Lung (tissue), 12 donors: Measurements from ENCODE around the gene SECTM1. TPM values are rescaled to one million over a fixed set of nuclear protein-coding genes. Genes with fewer than 3 reads are reported as not detected.
"Not testable (repeated sequence)": the region's sequence is repeated elsewhere in the genome, so short reads cannot be mapped to it uniquely, and the experiment has no call there.

ENCODE experiments used
- ATAC-seq: fragments of 200-7000 bp; cut with Tn5 transposase; one replicate; pipeline ENCODE4 v1.9.1; 2020; ENCODE audit warnings: moderate number of reproducible peaks; ENCODE audit not compliant: insufficient read depth, low FRiP score
- DNase-seq, 3 donors: peaks; one replicate each; pipeline ENCODE4 v3.0.0-alpha.2; 2013 to 2017
- H3K27ac ChIP-seq, 2 donors: one replicate each; pipeline ENCODE4 v1.5.1; 2013; ENCODE audit warnings: mild to moderate bottlenecking in 2 of 2, moderate library complexity in 2 of 2, control low read depth in 1 of 2, inconsistent platforms in 1 of 2, low read depth in 1 of 2, low read length in 1 of 2
- H3K27me3 ChIP-seq, 3 donors: one replicate each; pipeline ENCODE4 v1.5.1; 2013; ENCODE audit warnings: low read length in 2 of 3; ENCODE audit not compliant: control insufficient read depth in 3 of 3, insufficient read depth in 3 of 3
- H3K36me3 ChIP-seq, 4 donors: one replicate each; pipeline ENCODE4 v1.5.1; 2013; ENCODE audit warnings: low read length in 4 of 4, mild to moderate bottlenecking in 1 of 4, moderate library complexity in 1 of 4; ENCODE audit not compliant: control insufficient read depth in 4 of 4, insufficient read depth in 4 of 4
- H3K4me1 ChIP-seq, 5 donors: one replicate each; pipeline ENCODE4 v1.5.1; 2013; ENCODE audit warnings: low read length in 5 of 5, mild to moderate bottlenecking in 2 of 5, moderate library complexity in 1 of 5; ENCODE audit not compliant: control insufficient read depth in 5 of 5, insufficient read depth in 5 of 5
- H3K4me3 ChIP-seq: one replicate; pipeline ENCODE4 v1.5.1; 2013; ENCODE audit warnings: mild to moderate bottlenecking, control low read depth, moderate library complexity
- H3K9ac ChIP-seq, 2 donors: one replicate each; pipeline ENCODE4 v1.5.1; 2013; ENCODE audit warnings: low read length in 2 of 2, control low read depth in 1 of 2; ENCODE audit not compliant: insufficient read depth in 1 of 2
- H3K9me3 ChIP-seq, 4 donors: one replicate each; pipeline ENCODE4 v1.5.1; 2013; ENCODE audit warnings: low read length in 3 of 4, mild to moderate bottlenecking in 1 of 4, moderate library complexity in 1 of 4; ENCODE audit not compliant: control insufficient read depth in 4 of 4, insufficient read depth in 3 of 4
- WGBS, 2 donors: extraction: QIAGEN DNeasy Blood & Tissue Kit; methylation state at CpG; one replicate each; pipeline ENCODE4 v1.1.7; 2013; 5-methylcytosine and 5-hydroxymethylcytosine counted together
- polyA plus RNA-seq, 2 donors: library from polyadenylated mRNA; stranded (reverse); fragments of 200-250 nt; gene quantifications; one replicate each; pipeline ENCODE4 v1.2.1, GENCODE V29; 2013
- total RNA-seq, 2 donors: library from RNA; depleted of rRNA in 1 of 2; stranded (reverse); fragments of >200 nt in 1 of 2; gene quantifications; one replicate each; pipeline ENCODE4 v1.2.1, GENCODE V29; 2014 to 2021
- TF ChIP-seq, protein P1 (sequence below): IDR thresholded peaks from 2 replicates; pipeline ENCODE4 v1.5.1; 2012; ENCODE audit warnings: mild to moderate bottlenecking; ENCODE audit errors: control extremely low read depth, extremely low read depth
- donor health status: control.
- donor health status: control.
- donor health status: Bipolar disorder and iron deficiency.
- donor health status: healthy.
- donor health status: DM: yes; HTN: yes; CAD: no.

SECTM1 gene
- total and polyA plus RNA-seq, 4 donors = 12.5 to 68.6 (median 26.4) TPM

DNA sequence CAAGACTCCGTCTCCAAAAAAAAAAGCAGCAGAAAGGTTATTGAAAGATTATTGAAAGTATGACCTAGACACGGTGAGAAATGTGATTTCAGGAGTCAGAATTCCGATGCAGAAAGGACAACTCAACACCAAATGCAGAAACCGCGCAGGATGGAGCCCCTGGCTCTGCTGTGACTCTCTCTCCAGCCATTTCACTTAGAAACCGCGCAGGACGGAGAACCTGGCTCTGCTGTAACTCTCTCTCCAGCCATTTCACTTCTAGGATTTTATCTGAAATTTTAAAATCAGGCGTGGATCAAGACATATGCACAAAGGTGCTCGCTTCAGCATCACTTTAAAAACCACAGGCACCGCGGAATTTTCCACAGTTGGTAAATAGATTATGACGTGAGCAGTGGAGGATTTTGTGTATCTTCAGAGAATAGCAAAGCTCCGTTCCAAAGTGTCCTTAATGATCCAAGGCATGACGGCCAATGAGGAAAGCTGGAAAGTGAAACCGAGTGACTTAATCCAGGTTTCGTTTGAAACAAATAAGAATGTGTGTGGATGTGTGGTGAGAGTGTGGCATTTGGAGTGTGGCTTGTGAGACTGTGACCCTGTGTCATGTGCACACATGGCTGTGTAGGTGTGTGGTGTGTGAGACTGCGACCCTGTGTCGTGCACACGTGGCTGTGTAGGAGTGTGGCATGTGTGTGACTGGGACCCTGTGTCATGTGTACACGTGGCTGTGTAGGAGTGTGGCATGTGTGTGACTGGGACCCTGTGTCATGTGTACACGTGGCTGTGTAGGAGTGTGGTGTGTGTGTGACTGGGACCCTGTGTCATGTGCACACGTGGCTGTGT is 47.5 kb upstream of the SECTM1 start:
- H3K36me3 ChIP-seq = no peaks in the 10 kb centered on the region
- no peaks in the 10 kb centered on the region for H3K9me3 ChIP-seq
- no peak overlapping the region for H3K9ac ChIP-seq
- DNase-seq (peak in 1 of 3 donors; percentile 20), ATAC-seq (no peak)
- peaks cover 14 to 26% (median 15%) of the 10 kb centered on the region in 3 donors for H3K27me3 ChIP-seq
- H3K4me1 ChIP-seq = peaks cover 0 to 9% (median 2%) of the 10 kb centered on the region in 5 donors
- TF ChIP-seq, protein P1, sequence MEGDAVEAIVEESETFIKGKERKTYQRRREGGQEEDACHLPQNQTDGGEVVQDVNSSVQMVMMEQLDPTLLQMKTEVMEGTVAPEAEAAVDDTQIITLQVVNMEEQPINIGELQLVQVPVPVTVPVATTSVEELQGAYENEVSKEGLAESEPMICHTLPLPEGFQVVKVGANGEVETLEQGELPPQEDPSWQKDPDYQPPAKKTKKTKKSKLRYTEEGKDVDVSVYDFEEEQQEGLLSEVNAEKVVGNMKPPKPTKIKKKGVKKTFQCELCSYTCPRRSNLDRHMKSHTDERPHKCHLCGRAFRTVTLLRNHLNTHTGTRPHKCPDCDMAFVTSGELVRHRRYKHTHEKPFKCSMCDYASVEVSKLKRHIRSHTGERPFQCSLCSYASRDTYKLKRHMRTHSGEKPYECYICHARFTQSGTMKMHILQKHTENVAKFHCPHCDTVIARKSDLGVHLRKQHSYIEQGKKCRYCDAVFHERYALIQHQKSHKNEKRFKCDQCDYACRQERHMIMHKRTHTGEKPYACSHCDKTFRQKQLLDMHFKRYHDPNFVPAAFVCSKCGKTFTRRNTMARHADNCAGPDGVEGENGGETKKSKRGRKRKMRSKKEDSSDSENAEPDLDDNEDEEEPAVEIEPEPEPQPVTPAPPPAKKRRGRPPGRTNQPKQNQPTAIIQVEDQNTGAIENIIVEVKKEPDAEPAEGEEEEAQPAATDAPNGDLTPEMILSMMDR = no peak
- H3K4me3 ChIP-seq = no peak overlapping the region
- WGBS, 2 donors = 60 to 75% methylated on average over 23 of the region's 23 CpGs
- no peak overlapping the region for H3K27ac ChIP-seq

DNA sequence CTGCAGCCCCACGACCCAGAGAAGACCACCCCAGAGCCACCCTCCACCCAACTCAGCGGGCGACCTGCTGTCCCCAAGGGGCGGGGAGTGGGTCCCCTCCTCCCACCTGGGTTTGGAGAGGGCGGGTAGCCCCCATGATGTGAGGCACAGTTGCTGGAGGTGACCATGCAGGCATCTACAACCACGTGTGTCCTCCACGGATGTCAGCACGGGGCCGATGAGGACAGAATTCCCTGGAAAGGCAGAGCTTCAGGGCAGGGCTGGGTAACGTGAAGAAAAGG is 45.1 kb upstream of the SECTM1 start:
- peaks cover 0 to 4% (median 0%) of the 10 kb centered on the region in 4 donors for H3K9me3 ChIP-seq
- no peak overlapping the region for H3K27ac ChIP-seq
- H3K4me1 ChIP-seq = peaks cover 0 to 2% (median 0%) of the 10 kb centered on the region in 5 donors
- H3K9ac ChIP-seq = no peak overlapping the region
- H3K36me3 ChIP-seq = no peaks in the 10 kb centered on the region
- H3K27me3 ChIP-seq = peaks cover 22 to 33% (median 23%) of the 10 kb centered on the region in 3 donors
- H3K4me3 ChIP-seq = no peak overlapping the region
- DNase-seq = no peak
- TF ChIP-seq, protein P1 = no peak
- no peak for ATAC-seq
- WGBS, 2 donors = 73 to 85% methylated on average over 10 of the region's 10 CpGs

DNA sequence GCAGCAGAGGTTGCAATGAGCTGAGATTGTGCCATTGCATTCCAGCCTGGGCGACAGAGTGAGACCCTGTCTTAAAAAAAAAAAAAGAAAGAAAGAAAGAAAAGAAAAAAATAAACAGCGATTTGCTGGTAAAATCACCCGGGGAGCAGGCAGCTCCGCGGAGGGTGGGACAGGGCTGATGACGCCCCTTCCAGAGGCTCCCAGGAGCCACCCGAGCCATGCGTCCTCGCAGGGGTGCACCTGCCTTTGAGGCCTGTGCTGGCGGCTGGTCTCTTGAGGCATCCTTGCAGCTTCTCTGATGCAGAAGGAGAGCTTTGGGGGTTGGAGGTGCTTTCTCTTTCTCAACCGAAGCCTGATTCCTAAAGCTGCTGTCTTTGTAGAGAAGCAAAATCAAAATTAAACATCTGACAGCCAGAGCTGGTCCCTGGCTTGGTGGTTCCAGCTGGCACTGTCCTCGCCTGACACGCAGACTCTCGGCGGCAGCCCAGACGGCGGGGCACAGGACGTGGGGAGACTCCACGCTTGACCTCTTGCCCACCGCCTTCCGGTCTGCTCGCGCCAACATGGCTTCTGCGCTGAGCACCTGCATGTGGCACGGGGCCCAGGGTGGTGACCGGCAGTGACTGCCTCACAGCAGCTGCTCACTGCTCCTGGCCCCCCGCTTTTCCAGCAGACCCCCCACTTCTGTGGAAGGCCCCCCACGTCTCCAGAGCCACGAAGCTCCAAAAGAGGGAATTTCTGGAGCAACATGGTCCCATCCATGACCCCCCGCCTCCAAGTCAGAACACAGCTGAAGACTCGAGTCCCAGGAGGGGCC is 44.6 kb upstream of the SECTM1 start:
- no peaks in the 10 kb centered on the region for H3K36me3 ChIP-seq
- H3K27me3 ChIP-seq = peaks cover 23 to 39% (median 29%) of the 10 kb centered on the region in 3 donors
- peaks cover 0 to 4% (median 0%) of the 10 kb centered on the region in 4 donors for H3K9me3 ChIP-seq
- DNase-seq (no peak), ATAC-seq (no peak)
- no peak overlapping the region for H3K27ac ChIP-seq
- no peak overlapping the region for H3K4me3 ChIP-seq
- H3K4me1 ChIP-seq = peaks cover 0 to 2% (median 0%) of the 10 kb centered on the region in 5 donors
- WGBS, 2 donors = 80 to 83% methylated on average over 31 of the region's 31 CpGs
- TF ChIP-seq, protein P1 = no peak
- H3K9ac ChIP-seq = no peak overlapping the region

DNA sequence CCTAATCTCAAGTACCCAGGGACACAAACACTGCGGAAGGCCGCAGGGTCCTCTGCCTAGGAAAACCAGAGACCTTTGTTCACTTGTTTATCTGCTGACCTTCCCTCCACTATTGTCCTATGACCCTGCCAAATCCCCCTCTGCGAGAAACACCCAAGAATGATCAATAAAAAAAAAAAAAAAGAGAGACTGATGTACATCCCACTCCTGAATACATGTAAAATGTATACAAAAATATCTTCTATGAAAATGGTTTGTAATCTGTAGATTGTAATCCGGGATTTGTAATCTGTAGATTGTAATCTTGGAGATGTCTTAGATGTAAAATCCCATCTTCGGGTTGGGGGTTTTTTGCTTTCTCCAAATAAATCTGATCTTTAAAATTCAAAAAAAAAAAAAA is 43.7 kb upstream of the SECTM1 start:
- 53 to 63% methylated on average over 3 of the region's 5 CpGs for WGBS, 2 donors
- H3K27ac ChIP-seq, DNase-seq, H3K9me3 ChIP-seq, H3K4me1 ChIP-seq, H3K36me3 ChIP-seq, H3K4me3 ChIP-seq, H3K9ac ChIP-seq, ATAC-seq: not testable (repeated sequence)
- H3K27me3 ChIP-seq = peaks cover 23 to 47% (median 37%) of the 10 kb centered on the region in 3 donors
